Heart left ventricle (tissue), 16 donors: ENCODE results near the gene DNMT3B. TPM values are rescaled to one million over a fixed set of nuclear protein-coding genes. Genes with fewer than 3 reads are reported as not detected.

Source experiments
- ATAC-seq, 4 donors: fragments of 200-7000 bp; cut with Tn5 transposase; one replicate each; pipeline ENCODE4 v1.9.1; 2020 to 2022; ENCODE audit warnings: moderate library complexity in 4 of 4, mild to moderate bottlenecking in 3 of 4, moderate number of reproducible peaks in 1 of 4
- DNase-seq, 5 donors: peaks; one replicate each; pipeline ENCODE4 v3.0.0-alpha.2; 2020
- H3K27ac ChIP-seq, 12 donors: fragments of 200-600 bp; sonication (generic) in 4 of 12; one replicate each; pipeline versions ENCODE4 v1.5.0 to v1.8.0; 2016 to 2022; ENCODE audit warnings: mild to moderate bottlenecking in 2 of 12
- H3K27me3 ChIP-seq, 9 donors: fragments of 200-600 bp; sonication (generic) in 2 of 9; one replicate each; pipeline versions ENCODE4 v1.5.1 to v1.8.0; 2016 to 2022; ENCODE audit warnings: mild to moderate bottlenecking in 3 of 9
- H3K36me3 ChIP-seq, 9 donors: fragments of 200-600 bp; sonication (generic) in 2 of 9; one replicate each; pipeline versions ENCODE4 v1.5.0 to v1.8.0; 2018 to 2022; ENCODE audit warnings: mild to moderate bottlenecking in 2 of 9
- H3K4me1 ChIP-seq, 12 donors: fragments of 200-600 bp; sonication (generic) in 4 of 12; one replicate each; pipeline versions ENCODE4 v1.5.0 to v1.8.0; 2016 to 2022; ENCODE audit warnings: mild to moderate bottlenecking in 3 of 12
- H3K4me3 ChIP-seq, 12 donors: fragments of 200-600 bp; sonication (generic) in 4 of 12; one replicate each; pipeline versions ENCODE4 v1.5.0 to v1.8.0; 2017 to 2022; ENCODE audit warnings: mild to moderate bottlenecking in 9 of 12, moderate library complexity in 4 of 12
- H3K9me3 ChIP-seq, 12 donors: fragments of 200-600 bp; sonication (generic) in 4 of 12; one replicate each; pipeline versions ENCODE4 v1.5.0 to v1.8.0; 2016 to 2022; ENCODE audit warnings: mild to moderate bottlenecking in 1 of 12
- CTCF ChIP-seq, 12 donors: fragments of 200-600 bp; sonication (generic) in 4 of 12; IDR thresholded peaks; one replicate each; pipeline versions ENCODE4 v1.5.0 to v1.8.0; 2018 to 2022; ENCODE audit warnings: antibody characterized with exemption in 12 of 12, mild to moderate bottlenecking in 5 of 12
- POLR2A ChIP-seq, 2 donors: fragments of 450-650 bp; IDR thresholded peaks; one replicate each; pipeline ENCODE4 v1.6.1; 2017; ENCODE audit warnings: antibody characterized with exemption in 2 of 2, mild to moderate bottlenecking in 2 of 2, moderate library complexity in 2 of 2
- WGBS, 4 donors: extraction: QIAGEN DNeasy Blood & Tissue Kit in 2 of 4; methylation state at CpG; one replicate each; pipeline versions ENCODE4 v1.1.5 to v1.1.7; 2013 to 2018; 5-methylcytosine and 5-hydroxymethylcytosine counted together
- intact Hi-C, 10 donors: fragments of 100-400 bp; cut with DNase I; formaldehyde crosslinking; loops; one replicate each; pipeline versions ENCODE4 v1.11.1 to v1.14.2; 2022
- polyA plus RNA-seq, 2 donors: library from polyadenylated mRNA; stranded (reverse); fragments of 200-250 nt; gene quantifications; one replicate each; pipeline ENCODE4 v1.2.3, GENCODE V29; 2013
- total RNA-seq, 9 donors: library from RNA; depleted of rRNA in 2 of 9; stranded (reverse); fragments of >200 nt in 2 of 9; fragmentation: NEBNext Ultra II Directional in 3 of 9; extraction: Animal tissue kit (Norgen Biotek cat#: 25700) in 3 of 9; gene quantifications; one replicate each; pipeline versions ENCODE4 v1.1.0 to v1.2.4, GENCODE V29; 2016 to 2023
- donor health status: ischemic (EF 13 %, LVEDD 7.1; RV severe dilation, severe dysfunction).
- donor health status: healthy with polysubstance abuse.
- donor health status: DM: no; HTN: yes; CAD: no.
- donor health status: DM: no; HTN: no; CAD: no.
- donor health status: ischemic (EF 25% LVEDD 6.9; RV normal size, moderate dysfunction).
- donor health status: ischemic (EF 25% LVEDD 5.7; RV mildly dilated, moderate dysfunction).
- donor health status: healthy.
- donor health status: DM: yes; HTN: yes; CAD: no.
- donor health status: ischemic (EF 35%, LVEDD 5.7; RV mildly dilated, moderate dysfunction).
- donor health status: nonischemic (EF 11% LVEDD 7.7; RV severe dilation, severe dysfunction).
- donor health status: DM: yes; HTN: yes; CAD: no.
- donor health status: PGD.
- donor health status: ischemic (EF 29% LVEDD 5.4; RV normal size, mild dysfunction).
- donor health status: nonischemic (EF 23%, LVEDD 6.1; RV moderate dilation, normal function).

DNMT3B gene
- total and polyA plus RNA-seq, 11 donors, result 0.19 to 1.2 (median 0.50) TPM

GRCh38 chr20:32805721-32806120 is 43.5 kb downstream of the DNMT3B start:
- H3K9me3 ChIP-seq, result no peaks in the 10 kb centered on the region
- no peaks in the 10 kb centered on the region for H3K27me3 ChIP-seq
- no peak overlapping the region for H3K27ac ChIP-seq
- TF ChIP-seq CTCF (IDR thresholded peaks at IDR 0.05) (no peak), POLR2A (IDR thresholded peaks at IDR 0.05) (no peak)
- 88 to 93% (median 90%) methylated on average over 8 of the region's 8 CpGs for WGBS, 4 donors
- intact Hi-C loops, result no loop called here
- peaks cover 0 to 22% (median 7%) of the 10 kb centered on the region in 9 donors for H3K36me3 ChIP-seq
- H3K4me3 ChIP-seq, result no peak overlapping the region
- no peak for DNase-seq
- no peak for ATAC-seq
- H3K4me1 ChIP-seq, result no peaks in the 10 kb centered on the region

- intact Hi-C loops, result no loop called here
- Histone ChIP-seq H3K27me3 (no peaks in the 10 kb centered on the region), H3K27ac (no peak overlapping the region), H3K9me3 (no peaks in the 10 kb centered on the region), H3K4me1 (no peaks in the 10 kb centered on the region), H3K36me3 (peaks cover 0 to 17% (median 3%) of the 10 kb centered on the region in 9 donors), H3K4me3 (no peak overlapping the region)
- WGBS, 4 donors, result 93 to 98% (median 96%) methylated on average over 5 of the region's 5 CpGs
- no peak for TF ChIP-seq CTCF (IDR thresholded peaks at IDR 0.05)
- no peak for TF ChIP-seq POLR2A (IDR thresholded peaks at IDR 0.05)
- no peak for ATAC-seq
- DNase-seq, result no peak
Measured at GRCh38 chr20:32806356-32806755, 44.2 kb downstream of the DNMT3B start.

GRCh38 chr20:32807706-32808105 is 45.5 kb downstream of the DNMT3B start:
- no peaks in the 10 kb centered on the region for H3K27me3 ChIP-seq
- no peaks in the 10 kb centered on the region for H3K9me3 ChIP-seq
- no peak overlapping the region for H3K4me3 ChIP-seq
- no peak overlapping the region for H3K27ac ChIP-seq
- DNase-seq (no peak), ATAC-seq (no peak)
- TF ChIP-seq CTCF (IDR thresholded peaks at IDR 0.05) (no peak), POLR2A (IDR thresholded peaks at IDR 0.05) (no peak)
- intact Hi-C loops, result no loop called here
- H3K4me1 ChIP-seq, result no peaks in the 10 kb centered on the region
- H3K36me3 ChIP-seq, result peaks cover 0 to 10% (median 3%) of the 10 kb centered on the region in 9 donors
- 69 to 80% (median 77%) methylated on average over 7 to 9 of the region's 9 CpGs for WGBS, 4 donors

- TF ChIP-seq CTCF (IDR thresholded peaks at IDR 0.05) (no peak), POLR2A (IDR thresholded peaks at IDR 0.05) (no peak)
- no peak overlapping the region for H3K27ac ChIP-seq
- ATAC-seq (no peak), DNase-seq (no peak)
- intact Hi-C loops, result no loop called here
- H3K9me3 ChIP-seq, result no peaks in the 10 kb centered on the region
- H3K4me1 ChIP-seq, result no peaks in the 10 kb centered on the region
- H3K36me3 ChIP-seq, result peaks cover 0 to 6% (median 0%) of the 10 kb centered on the region in 9 donors
- H3K27me3 ChIP-seq, result no peaks in the 10 kb centered on the region
- H3K4me3 ChIP-seq, result no peak overlapping the region
- 65 to 79% (median 68%) methylated on average over 4 of the region's 4 CpGs for WGBS, 4 donors
Measured at GRCh38 chr20:32808438-32808837, 46.3 kb downstream of the DNMT3B start.
